ENCODE measurements around the gene DLGAP4.

GRCh38 chr20:36555248-36555647 is 249.1 kb downstream of the DLGAP4 start:
- TF ChIP-seq, protein P1, sequence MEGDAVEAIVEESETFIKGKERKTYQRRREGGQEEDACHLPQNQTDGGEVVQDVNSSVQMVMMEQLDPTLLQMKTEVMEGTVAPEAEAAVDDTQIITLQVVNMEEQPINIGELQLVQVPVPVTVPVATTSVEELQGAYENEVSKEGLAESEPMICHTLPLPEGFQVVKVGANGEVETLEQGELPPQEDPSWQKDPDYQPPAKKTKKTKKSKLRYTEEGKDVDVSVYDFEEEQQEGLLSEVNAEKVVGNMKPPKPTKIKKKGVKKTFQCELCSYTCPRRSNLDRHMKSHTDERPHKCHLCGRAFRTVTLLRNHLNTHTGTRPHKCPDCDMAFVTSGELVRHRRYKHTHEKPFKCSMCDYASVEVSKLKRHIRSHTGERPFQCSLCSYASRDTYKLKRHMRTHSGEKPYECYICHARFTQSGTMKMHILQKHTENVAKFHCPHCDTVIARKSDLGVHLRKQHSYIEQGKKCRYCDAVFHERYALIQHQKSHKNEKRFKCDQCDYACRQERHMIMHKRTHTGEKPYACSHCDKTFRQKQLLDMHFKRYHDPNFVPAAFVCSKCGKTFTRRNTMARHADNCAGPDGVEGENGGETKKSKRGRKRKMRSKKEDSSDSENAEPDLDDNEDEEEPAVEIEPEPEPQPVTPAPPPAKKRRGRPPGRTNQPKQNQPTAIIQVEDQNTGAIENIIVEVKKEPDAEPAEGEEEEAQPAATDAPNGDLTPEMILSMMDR (IDR thresholded peaks at IDR 0.05): no peak
- no peak for TF ChIP-seq POLR2A (IDR thresholded peaks at IDR 0.05)

Measured in body of pancreas (tissue), 4 donors.